Measurements from ENCODE around the gene COL9A3. TPM values are rescaled to one million over a fixed set of nuclear protein-coding genes. Genes with fewer than 3 reads are reported as not detected.
A peak's percentile ranks its signal among the peaks of the same experiment; 100 is the strongest.

The COL9A3 gene
- total and polyA plus RNA-seq, 2 experiments from 2014 or later = 23.9 to 68.1 TPM

DNA sequence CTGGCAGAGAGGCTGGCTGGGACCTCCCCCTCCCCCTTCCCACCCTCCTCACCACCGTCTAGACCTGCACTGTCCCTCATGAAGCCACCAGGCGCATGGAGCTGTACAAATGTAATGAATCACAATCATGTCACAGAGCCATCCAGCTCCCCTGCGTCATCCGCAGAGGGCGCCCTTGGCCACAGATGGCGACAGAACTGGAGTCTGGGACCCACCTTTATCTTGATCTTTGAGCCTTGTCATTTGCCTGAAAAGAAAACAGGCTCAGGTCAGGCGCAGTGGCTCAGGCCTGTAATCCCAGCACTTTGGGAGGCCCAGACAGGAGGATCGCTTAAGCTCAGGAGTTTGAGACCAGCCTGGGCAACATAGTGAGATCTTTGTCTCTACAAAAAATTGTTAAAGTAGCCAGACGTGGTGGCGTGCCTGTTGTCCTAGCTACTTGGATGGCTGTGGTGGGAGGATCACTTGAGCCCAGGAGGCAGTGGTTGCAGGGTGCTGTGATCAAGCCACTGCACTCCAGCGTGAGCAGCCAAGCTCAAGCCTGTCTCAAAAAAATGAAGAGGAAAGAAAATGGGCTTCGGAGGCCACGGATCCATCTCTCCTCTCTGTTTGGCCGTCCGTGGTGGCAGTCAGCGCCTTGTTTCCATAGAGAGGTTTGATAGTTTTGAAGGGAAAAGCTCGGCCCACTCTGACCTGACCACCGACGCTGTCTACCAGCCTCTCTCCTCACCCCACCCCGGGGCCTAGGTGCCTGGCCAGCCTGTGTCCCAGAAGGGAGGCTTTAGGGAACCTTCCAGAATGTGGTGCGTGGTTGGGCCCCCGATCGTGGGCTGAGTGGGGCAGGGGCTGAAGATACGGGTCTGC lies 6.2 kb downstream of the COL9A3 start:
- DNase-seq (ENCODE audit: low spot score) = peak; percentile 65
- H2AFZ ChIP-seq = no peak overlapping the region
- no peaks in the 10 kb centered on the region for H3K9me2 ChIP-seq (replicated peaks; ENCODE audit: insufficient read depth)
- peaks cover 22% of the 10 kb centered on the region for H3K4me1 ChIP-seq (ENCODE audit: insufficient read depth)
- H4K20me1 ChIP-seq (ENCODE audit: insufficient read depth, poor library complexity, severe bottlenecking) = no peaks in the 10 kb centered on the region
- H3K27me3 ChIP-seq = no peaks in the 10 kb centered on the region
- H3K27ac ChIP-seq = no peak overlapping the region
- WGBS (ENCODE audit: low lambda C conversion rate, missing lambda C conversion rate) = 85% methylated on average over 24 of the region's 24 CpGs
- no peaks in the 10 kb centered on the region for H3K79me2 ChIP-seq
- no peak overlapping the region for H3K4me3 ChIP-seq
- H3K9me3 ChIP-seq (ENCODE audit: low read depth) = no peaks in the 10 kb centered on the region
- TF ChIP-seq, protein P1, sequence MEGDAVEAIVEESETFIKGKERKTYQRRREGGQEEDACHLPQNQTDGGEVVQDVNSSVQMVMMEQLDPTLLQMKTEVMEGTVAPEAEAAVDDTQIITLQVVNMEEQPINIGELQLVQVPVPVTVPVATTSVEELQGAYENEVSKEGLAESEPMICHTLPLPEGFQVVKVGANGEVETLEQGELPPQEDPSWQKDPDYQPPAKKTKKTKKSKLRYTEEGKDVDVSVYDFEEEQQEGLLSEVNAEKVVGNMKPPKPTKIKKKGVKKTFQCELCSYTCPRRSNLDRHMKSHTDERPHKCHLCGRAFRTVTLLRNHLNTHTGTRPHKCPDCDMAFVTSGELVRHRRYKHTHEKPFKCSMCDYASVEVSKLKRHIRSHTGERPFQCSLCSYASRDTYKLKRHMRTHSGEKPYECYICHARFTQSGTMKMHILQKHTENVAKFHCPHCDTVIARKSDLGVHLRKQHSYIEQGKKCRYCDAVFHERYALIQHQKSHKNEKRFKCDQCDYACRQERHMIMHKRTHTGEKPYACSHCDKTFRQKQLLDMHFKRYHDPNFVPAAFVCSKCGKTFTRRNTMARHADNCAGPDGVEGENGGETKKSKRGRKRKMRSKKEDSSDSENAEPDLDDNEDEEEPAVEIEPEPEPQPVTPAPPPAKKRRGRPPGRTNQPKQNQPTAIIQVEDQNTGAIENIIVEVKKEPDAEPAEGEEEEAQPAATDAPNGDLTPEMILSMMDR (IDR thresholded peaks at IDR 0.05; ENCODE audit: poor library complexity) = peak; percentile 48
- no peak for TF ChIP-seq EZH2 (IDR thresholded peaks at IDR 0.05; ENCODE audit: borderline replicate concordance)
- no peak overlapping the region for H3K4me2 ChIP-seq
- H3K36me3 ChIP-seq (replicated peaks; ENCODE audit: insufficient read depth, low read depth) = no peaks in the 10 kb centered on the region

DNA sequence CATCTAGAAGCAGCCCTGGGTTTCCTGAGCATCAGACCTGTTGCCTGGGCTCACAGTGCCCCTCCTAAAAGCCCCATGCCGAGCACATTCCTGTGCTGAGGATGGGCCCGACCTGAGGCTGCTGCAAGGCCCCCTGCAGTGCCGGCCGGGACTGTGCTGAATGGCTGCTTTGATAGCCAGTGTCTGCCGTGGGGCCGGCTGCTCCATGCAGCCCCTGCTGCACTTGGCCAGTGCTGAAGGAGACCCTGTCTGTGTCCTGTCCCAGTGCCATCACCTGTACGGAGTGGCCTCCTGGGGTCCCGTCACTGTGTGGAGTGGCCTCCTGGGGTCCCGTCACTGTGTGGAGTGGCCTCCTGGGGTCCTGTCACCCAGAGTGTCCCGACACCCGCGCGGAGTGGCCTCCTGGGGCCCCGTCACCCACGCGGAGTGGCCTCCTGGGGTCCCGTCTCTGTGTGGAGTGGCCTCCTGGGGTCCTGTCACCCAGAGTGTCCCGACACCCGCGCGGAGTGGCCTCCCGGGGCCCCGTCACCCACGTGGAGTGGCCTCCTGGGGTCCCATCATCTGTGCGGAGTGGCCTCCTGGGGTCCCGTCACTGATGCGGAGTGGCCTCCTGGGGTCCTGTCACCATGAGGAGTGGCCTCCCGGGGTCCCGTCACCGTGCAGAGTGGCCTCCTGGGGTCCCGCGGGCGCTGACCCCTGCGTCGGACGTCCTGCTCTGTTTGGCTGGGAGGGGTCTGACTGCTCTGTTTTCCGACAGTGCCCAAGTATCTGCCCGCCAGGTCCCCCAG lies 7.0 kb downstream of the COL9A3 start:
- Histone ChIP-seq H3K4me2 (no peak overlapping the region), H3K9me3 (ENCODE audit: low read depth) (no peaks in the 10 kb centered on the region), H3K27ac (no peak overlapping the region), H3K4me3 (no peak overlapping the region), H3K27me3 (no peaks in the 10 kb centered on the region), H4K20me1 (ENCODE audit: insufficient read depth, poor library complexity, severe bottlenecking) (no peaks in the 10 kb centered on the region), H3K36me3 (replicated peaks; ENCODE audit: insufficient read depth, low read depth) (no peaks in the 10 kb centered on the region), H3K9me2 (replicated peaks; ENCODE audit: insufficient read depth) (no peaks in the 10 kb centered on the region), H3K4me1 (ENCODE audit: insufficient read depth) (peaks cover 15% of the 10 kb centered on the region), H2AFZ (no peak overlapping the region), H3K79me2 (no peaks in the 10 kb centered on the region)
- DNase-seq (ENCODE audit: low spot score) = no peak
- TF ChIP-seq, protein P1 (IDR thresholded peaks at IDR 0.05; ENCODE audit: poor library complexity) = no peak
- TF ChIP-seq EZH2 (IDR thresholded peaks at IDR 0.05; ENCODE audit: borderline replicate concordance) (no peak), EZH2phosphoT487 (IDR thresholded peaks at IDR 0.05; ENCODE audit: low read depth, severe bottlenecking, unreplicated experiment) (no peak)
- WGBS (ENCODE audit: low lambda C conversion rate, missing lambda C conversion rate) = 89% methylated on average over 27 of the region's 38 CpGs

DNA sequence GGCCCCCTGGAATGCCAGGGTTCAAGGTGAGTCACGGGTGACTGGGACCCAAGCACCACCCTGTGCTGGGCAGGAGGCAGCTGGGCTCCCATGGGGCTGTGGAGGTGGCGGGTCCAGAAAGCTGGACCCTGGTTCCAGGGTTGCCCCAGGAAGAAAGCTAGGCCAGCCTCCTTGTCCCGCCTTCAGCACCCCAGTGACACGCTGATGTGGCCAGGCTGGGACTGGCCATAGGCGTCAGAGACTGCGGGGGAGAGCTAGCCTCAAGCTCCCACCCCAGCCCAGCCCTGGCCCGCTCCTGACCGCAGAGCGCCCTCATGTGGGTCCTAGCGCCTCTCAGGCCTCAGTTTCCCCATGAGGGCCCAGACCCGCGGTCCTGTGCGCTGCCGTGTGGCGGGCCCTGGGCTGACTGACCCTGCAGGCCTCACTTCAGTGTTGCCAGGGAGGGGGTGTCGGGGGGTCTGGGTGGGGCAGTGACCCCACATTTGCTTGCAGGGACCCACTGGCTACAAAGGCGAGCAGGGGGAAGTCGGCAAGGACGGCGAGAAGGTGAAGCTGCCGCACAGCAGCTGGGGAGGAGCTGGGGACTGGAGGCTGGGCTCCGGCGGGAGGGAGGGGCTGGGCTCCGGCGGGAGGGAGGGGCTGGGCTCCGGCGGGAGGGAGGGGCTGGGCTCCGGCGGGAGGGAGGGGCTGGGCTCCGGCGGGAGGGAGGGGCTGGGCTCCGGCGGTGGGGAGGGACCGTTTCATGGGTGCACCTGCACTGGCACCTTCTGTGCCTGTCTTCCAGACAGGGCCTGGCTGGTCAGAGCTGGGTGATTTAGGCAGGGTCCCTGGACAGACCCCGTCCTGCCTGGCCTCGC lies 7.9 kb downstream of the COL9A3 start:
- Histone ChIP-seq H3K27ac (peak overlapping the region; percentile 63), H3K9me2 (replicated peaks; ENCODE audit: insufficient read depth) (no peaks in the 10 kb centered on the region), H4K20me1 (ENCODE audit: insufficient read depth, poor library complexity, severe bottlenecking) (no peaks in the 10 kb centered on the region), H3K4me1 (ENCODE audit: insufficient read depth) (peaks cover 7% of the 10 kb centered on the region), H3K4me2 (peak overlapping the region; percentile 96), H3K36me3 (replicated peaks; ENCODE audit: insufficient read depth, low read depth) (no peaks in the 10 kb centered on the region), H3K9me3 (ENCODE audit: low read depth) (no peaks in the 10 kb centered on the region), H3K27me3 (no peaks in the 10 kb centered on the region), H3K4me3 (no peak overlapping the region), H2AFZ (peak overlapping the region; percentile 66), H3K79me2 (no peaks in the 10 kb centered on the region)
- TF ChIP-seq, protein P1 (IDR thresholded peaks at IDR 0.05; ENCODE audit: poor library complexity) = no peak
- no peak for TF ChIP-seq EZH2phosphoT487 (IDR thresholded peaks at IDR 0.05; ENCODE audit: low read depth, severe bottlenecking, unreplicated experiment)
- WGBS (ENCODE audit: low lambda C conversion rate, missing lambda C conversion rate) = 68% methylated on average over 19 of the region's 36 CpGs
- DNase-seq (ENCODE audit: low spot score) = peak; percentile 78

Data from hepatocyte (in vitro differentiated cells).